Measurements from ENCODE around the gene NCBP2L.

- TF ChIP-seq MAX (IDR thresholded peaks at IDR 0.05) (no peak), EP300 (IDR thresholded peaks at IDR 0.05; ENCODE audit: borderline replicate concordance) (no peak), REST (IDR thresholded peaks at IDR 0.05; ENCODE audit: low read depth) (no peak)
These were observed 24.3 kb upstream of the NCBP2L start for GRCh38 chrX:107753187-107753586.
